ENCODE data around the gene ZRANB2. TPM values are rescaled to one million over a fixed set of nuclear protein-coding genes. Genes with fewer than 3 reads are reported as not detected.

ZRANB2 gene
- total RNA-seq, 1 experiment from 2014 or later = 44.3 TPM

GRCh38 chr1:71023515-71023914 lies 57.3 kb downstream of the ZRANB2 start:
- Histone ChIP-seq H3K27me3 (ENCODE audit: control insufficient read depth, insufficient read depth, low read length) (no peaks in the 10 kb centered on the region), H3K36me3 (replicated peaks; ENCODE audit: control insufficient read depth, insufficient read depth, low read length) (no peaks in the 10 kb centered on the region), H3K4me3 (ENCODE audit: insufficient read depth, low read depth, low read length) (no peak overlapping the region)
- no peak for DNase-seq

GRCh38 chr1:71019233-71019969 lies 61.4 kb downstream of the ZRANB2 start:
- H3K36me3 ChIP-seq (replicated peaks; ENCODE audit: control insufficient read depth, insufficient read depth, low read length) = no peaks in the 10 kb centered on the region

GRCh38 chr1:71018791-71019190 lies 62.0 kb downstream of the ZRANB2 start:
- H3K36me3 ChIP-seq (replicated peaks; ENCODE audit: control insufficient read depth, insufficient read depth, low read length) = no peaks in the 10 kb centered on the region
- H3K4me3 ChIP-seq (ENCODE audit: insufficient read depth, low read depth, low read length) = no peak overlapping the region
- H3K27me3 ChIP-seq (ENCODE audit: control insufficient read depth, insufficient read depth, low read length) = no peaks in the 10 kb centered on the region
- DNase-seq = no peak

More at GRCh38 chr1:71019233-71019969, 61.4 kb downstream of the ZRANB2 start:
- Histone ChIP-seq H3K27me3 (ENCODE audit: control insufficient read depth, insufficient read depth, low read length) (no peaks in the 10 kb centered on the region), H3K4me3 (ENCODE audit: insufficient read depth, low read depth, low read length) (no peak overlapping the region)
- no peak for DNase-seq

GRCh38 chr1:71015745-71016144 lies 65.1 kb downstream of the ZRANB2 start:
- no peak for DNase-seq
- no peaks in the 10 kb centered on the region for H3K36me3 ChIP-seq (replicated peaks; ENCODE audit: control insufficient read depth, insufficient read depth, low read length)
- H3K27me3 ChIP-seq (ENCODE audit: control insufficient read depth, insufficient read depth, low read length) = no peaks in the 10 kb centered on the region
- H3K4me3 ChIP-seq (ENCODE audit: insufficient read depth, low read depth, low read length) = no peak overlapping the region

- Histone ChIP-seq H3K4me3 (ENCODE audit: insufficient read depth, low read depth, low read length) (no peak overlapping the region), H3K27me3 (ENCODE audit: control insufficient read depth, insufficient read depth, low read length) (no peaks in the 10 kb centered on the region), H3K36me3 (replicated peaks; ENCODE audit: control insufficient read depth, insufficient read depth, low read length) (no peaks in the 10 kb centered on the region)
- DNase-seq = no peak
Measured at GRCh38 chr1:71014178-71014579, 66.7 kb downstream of the ZRANB2 start.

Other genes starting within 250 kb of the ZRANB2 start
- gene PTGER3, start 33.2 kb downstream of the ZRANB2 start, total RNA-seq (2014; rRNA removed; shearing (Covaris generic)) = 0.03 and 0.11 TPM in 2 replicates